H1 (cell line): ENCODE results near the gene ULBP3. TPM values are rescaled to one million over a fixed set of nuclear protein-coding genes. Genes with fewer than 3 reads are reported as not detected.

Source experiments
- CTCF ChIA-PET: fragments of 300-600 bp; sonication (Branson Sonifier 250); formaldehyde crosslinking; loops from one replicate; lab custom pipeline; 2021; ENCODE audit not compliant: partially characterized antibody; lab: Charles Lee
- POLR2A ChIA-PET: fragments of 300-600 bp; sonication (Branson Sonifier 250); formaldehyde crosslinking; loops from one replicate; lab custom pipeline; 2021; ENCODE audit warnings: inconsistent platforms; ENCODE audit not compliant: partially characterized antibody; lab: Charles Lee
- DNase-seq, 2 experiments: peaks; one replicate each; pipeline versions ENCODE4 v3.0.0 to v3.0.0-alpha.2; 2010 to 2022; ENCODE audit warnings: low spot score in 2 of 2, low read depth in 1 of 2, mixed read lengths in 1 of 2
- FAIRE-seq: peaks from 2 replicates; lab custom pipeline; 2011; peaks lifted over from hg19 to GRCh38; lab: Jason Lieb, UNC
- H2AFZ ChIP-seq: 2 replicates; pipeline ENCODE4 v1.8.1; 2012; ENCODE audit warnings: low read length, inconsistent platforms
- H2AK5ac ChIP-seq: 2 replicates; pipeline ENCODE4 v1.6.1; 2013; ENCODE audit warnings: low read depth, low read length
- H2BK120ac ChIP-seq: replicated peaks from 2 replicates; pipeline ENCODE3; 2013; ENCODE audit warnings: low read depth, low read length, inconsistent platforms
- H2BK12ac ChIP-seq: 2 replicates; pipeline ENCODE4 v1.6.1; 2013; ENCODE audit warnings: low read depth, low read length
- H2BK15ac ChIP-seq: 2 replicates; pipeline ENCODE4 v1.6.1; 2013; ENCODE audit warnings: low read length
- H2BK20ac ChIP-seq: 2 replicates; pipeline ENCODE4 v1.6.1; 2013; ENCODE audit warnings: low read length
- H2BK5ac ChIP-seq: 2 replicates; pipeline ENCODE4 v1.6.1; 2013; ENCODE audit warnings: low read depth, low read length
- H3K14ac ChIP-seq: 2 replicates; pipeline ENCODE4 v1.6.1; 2013; ENCODE audit warnings: inconsistent platforms; ENCODE audit not compliant: insufficient read length
- H3K18ac ChIP-seq: 2 replicates; pipeline ENCODE4 v1.6.1; 2013; ENCODE audit warnings: low read length; ENCODE audit errors: extremely low read depth
- H3K23ac ChIP-seq: 2 replicates; pipeline ENCODE4 v1.6.1; 2013; ENCODE audit warnings: inconsistent platforms; ENCODE audit not compliant: insufficient read length
- H3K23me2 ChIP-seq: 2 replicates; pipeline ENCODE4 v1.6.1; 2013; ENCODE audit warnings: low read depth, low read length
- H3K27ac ChIP-seq: 2 replicates; pipeline ENCODE4 v1.6.1; 2011; ENCODE audit warnings: low read depth, low read length, inconsistent platforms
- H3K27me3 ChIP-seq, 4 experiments: replicated peaks in 1 of 4; 1 replicate in 1 of 4; 2 replicates in 3 of 4; pipeline versions ENCODE4 v1.6.1 to v1.8.1; 2011 to 2013; ENCODE audit warnings: low read length in 3 of 4, mild to moderate bottlenecking in 3 of 4, inconsistent platforms in 2 of 4, mixed read lengths in 2 of 4, moderate library complexity in 1 of 4; ENCODE audit not compliant: control insufficient read depth in 3 of 4, insufficient read depth in 3 of 4; ENCODE audit errors: extremely low read depth in 1 of 4
- H3K36me3 ChIP-seq, 4 experiments: 2 replicates each; pipeline versions ENCODE4 v1.6.1 to v1.8.1; 2011 to 2013; ENCODE audit warnings: mild to moderate bottlenecking in 4 of 4, low read length in 3 of 4, moderate library complexity in 2 of 4, control low read depth in 1 of 4, inconsistent platforms in 1 of 4; ENCODE audit not compliant: insufficient read depth in 4 of 4, control insufficient read depth in 2 of 4
- H3K4ac ChIP-seq: replicated peaks from 2 replicates; pipeline ENCODE3; 2013; ENCODE audit warnings: low read length, low read depth, mixed read lengths, inconsistent platforms; ENCODE audit not compliant: insufficient read length
- H3K4me1 ChIP-seq, 4 experiments: replicated peaks in 1 of 4; 1 replicate in 1 of 4; 2 replicates in 3 of 4; pipeline versions ENCODE4 v1.6.1 to v1.8.1; 2011 to 2013; ENCODE audit warnings: low read length in 3 of 4, inconsistent platforms in 2 of 4, mixed read lengths in 1 of 4; ENCODE audit not compliant: insufficient read depth in 4 of 4, control insufficient read depth in 3 of 4
- H3K4me2 ChIP-seq, 2 experiments: 2 replicates each; pipeline versions ENCODE4 v1.6.1 to v1.8.1; 2011 to 2013; ENCODE audit warnings: low read depth in 2 of 2, low read length in 2 of 2, control low read depth in 1 of 2, inconsistent platforms in 1 of 2, mild to moderate bottlenecking in 1 of 2; ENCODE audit not compliant: insufficient read depth in 1 of 2
- H3K4me3 ChIP-seq, 4 experiments: fragments of 200-600, 300-600 bp in 1 of 4; sonication (generic), shearing (Covaris generic), sonication (Bioruptor Twin) in 1 of 4; 2 replicates each; pipeline versions ENCODE4 v1.5.1 to v1.8.1; 2011 to 2016; ENCODE audit warnings: low read length in 4 of 4, low read depth in 3 of 4, control low read depth in 2 of 4, inconsistent platforms in 2 of 4, mild to moderate bottlenecking in 2 of 4, mixed read lengths in 1 of 4, moderate library complexity in 1 of 4; ENCODE audit not compliant: insufficient read depth in 2 of 4; ENCODE audit errors: extremely low read depth in 1 of 4
- H3K56ac ChIP-seq: replicated peaks from 2 replicates; pipeline ENCODE3; 2013; ENCODE audit warnings: low read depth, mild to moderate bottlenecking, mixed read lengths, low read length, inconsistent platforms; ENCODE audit not compliant: insufficient read length
- H3K79me1 ChIP-seq: 2 replicates; pipeline ENCODE4 v1.6.1; 2013; ENCODE audit warnings: low read depth, low read length, control low read depth
- H3K79me2 ChIP-seq, 2 experiments: 2 replicates each; pipeline versions ENCODE4 v1.6.1 to v1.8.1; 2012 to 2013; ENCODE audit warnings: low read length in 2 of 2, mild to moderate bottlenecking in 2 of 2, inconsistent platforms in 1 of 2; ENCODE audit not compliant: insufficient read depth in 2 of 2, control insufficient read depth in 1 of 2
- H3K9ac ChIP-seq, 4 experiments: replicated peaks in 1 of 4; 1 replicate in 1 of 4; 2 replicates in 3 of 4; pipeline versions ENCODE4 v1.6.1 to v1.8.1; 2011 to 2013; ENCODE audit warnings: low read depth in 3 of 4, low read length in 3 of 4, control low read depth in 2 of 4, mild to moderate bottlenecking in 2 of 4, moderate library complexity in 2 of 4, inconsistent platforms in 1 of 4; ENCODE audit errors: extremely low read depth in 1 of 4
- H3K9me3 ChIP-seq, 2 experiments: 2 replicates each; pipeline versions ENCODE4 v1.6.1 to v1.8.1; 2012 to 2013; ENCODE audit warnings: mild to moderate bottlenecking in 2 of 2, moderate library complexity in 2 of 2, control low read depth in 1 of 2, inconsistent platforms in 1 of 2, low read depth in 1 of 2, low read length in 1 of 2, mixed read lengths in 1 of 2; ENCODE audit not compliant: insufficient read depth in 2 of 2
- H4K20me1 ChIP-seq, 2 experiments: replicated peaks in 1 of 2; 2 replicates each; pipeline versions ENCODE3 to v1.8.1; 2011 to 2013; ENCODE audit warnings: inconsistent platforms in 2 of 2, low read length in 2 of 2, mild to moderate bottlenecking in 1 of 2; ENCODE audit not compliant: insufficient read depth in 2 of 2, control insufficient read depth in 1 of 2
- H4K5ac ChIP-seq: 2 replicates; pipeline ENCODE4 v1.6.1; 2013; ENCODE audit warnings: low read length, low read depth, mixed read lengths, inconsistent platforms; ENCODE audit not compliant: insufficient read length
- H4K8ac ChIP-seq: 2 replicates; pipeline ENCODE4 v1.8.0; 2013; ENCODE audit warnings: mild to moderate bottlenecking, moderate library complexity, low read length, inconsistent platforms; ENCODE audit not compliant: insufficient read depth; ENCODE audit errors: extremely low read depth
- H4K91ac ChIP-seq: replicated peaks from 2 replicates; pipeline ENCODE3; 2013; ENCODE audit warnings: low read length, mixed read lengths, inconsistent platforms; ENCODE audit not compliant: insufficient read length
- BACH1 ChIP-seq: IDR thresholded peaks from 2 replicates; pipeline ENCODE4 v1.6.1; 2012; ENCODE audit warnings: low read length, improper control_type of control experiment
- CREB1 ChIP-seq: IDR thresholded peaks from 2 replicates; pipeline ENCODE4 v1.6.1; 2012; ENCODE audit warnings: inconsistent platforms
- EZH2 ChIP-seq: fragments of 200-600 bp; sonication (generic); IDR thresholded peaks from 2 replicates; pipeline ENCODE4 v1.7.1; 2012; ENCODE audit warnings: low read depth, mild to moderate bottlenecking, moderate library complexity, low read length, inconsistent platforms; ENCODE audit not compliant: severe bottlenecking
- KDM4A ChIP-seq: IDR thresholded peaks from one replicate; pipeline ENCODE4 v1.7.1; 2012; ENCODE audit warnings: low read depth, mild to moderate bottlenecking, moderate library complexity, low read length, inconsistent platforms; ENCODE audit not compliant: severe bottlenecking
- SAP30 ChIP-seq: fragments of 300-600 bp; sonication (generic); IDR thresholded peaks from 2 replicates; pipeline ENCODE4 v1.7.1; 2012; ENCODE audit warnings: low read length, moderate library complexity, mild to moderate bottlenecking, inconsistent platforms; ENCODE audit not compliant: insufficient read depth, insufficient replicate concordance
- SP1 ChIP-seq: IDR thresholded peaks from 2 replicates; pipeline ENCODE4 v1.6.1; 2011; ENCODE audit warnings: low read depth, low read length
- TAF1 ChIP-seq: IDR thresholded peaks from 2 replicates; pipeline ENCODE4 v1.6.1; 2011; ENCODE audit warnings: mild to moderate bottlenecking, low read depth, low read length
- TBP ChIP-seq: IDR thresholded peaks from 2 replicates; pipeline ENCODE4 v1.6.1; 2011; ENCODE audit warnings: low read depth, low read length, improper control_type of control experiment
- TCF12 ChIP-seq: IDR thresholded peaks from 2 replicates; pipeline ENCODE4 v1.6.1; 2011; ENCODE audit warnings: low read depth, mild to moderate bottlenecking, low read length
- USF2 ChIP-seq: IDR thresholded peaks from 2 replicates; pipeline ENCODE4 v1.6.1; 2011; ENCODE audit warnings: low read length, improper control_type of control experiment
- YY1 ChIP-seq: IDR thresholded peaks from 2 replicates; pipeline ENCODE4 v1.6.1; 2011; ENCODE audit warnings: low read depth, mild to moderate bottlenecking, low read length
- WGBS, 2 experiments: shearing (Covaris generic) in 1 of 2; methylation state at CpG; one replicate each; pipeline versions ENCODE4 v1.1.6 to v1.1.7; 2013 to 2015; ENCODE audit warnings: low lambda C conversion rate in 2 of 2, mixed read lengths in 2 of 2, inconsistent platforms in 1 of 2, low coverage in 1 of 2, missing lambda C conversion rate in 1 of 2; ENCODE audit not compliant: insufficient replicate concordance in 2 of 2, insufficient coverage in 1 of 2, insufficient read length in 1 of 2; ENCODE audit errors: extremely low coverage in 1 of 2, missing lambda C conversion rate in 1 of 2; 5-methylcytosine and 5-hydroxymethylcytosine counted together
- polyA plus RNA-seq, 7 experiments: library from polyadenylated mRNA; depleted of rRNA in 3 of 7; stranded (reverse) in 5 of 7; unstranded in 2 of 7; fragments of >200 nt in 5 of 7; fragments of 200-250 nt in 2 of 7; gene quantifications; 1 replicate in 5 of 7; 2 replicates in 1 of 7; 4 replicates in 1 of 7; pipeline versions ENCODE4 v1.2.1 to v1.2.3, GENCODE V29; 2011 to 2013; ENCODE audit warnings: missing spikeins in 2 of 7, mixed read lengths in 2 of 7
- total RNA-seq: library from RNA; stranded (reverse); fragmentation: NEBNext Ultra II Directional; extraction: Animal tissue kit (Norgen Biotek cat#: 25700); gene quantifications from 2 replicates; pipeline ENCODE4 v1.2.1, GENCODE V29; 2021

Gene ULBP3
- total and polyA plus RNA-seq, 2 of the 8 experiments (the other 6 are each of a cell fraction or from before 2014, with no cell fraction given) = 1.9 to 4.2 TPM

- DNase-seq (peak in 1 of 2 experiments; percentile 56), FAIRE-seq (no peak)
- no peak overlapping the region for H2BK20ac ChIP-seq
- H3K18ac ChIP-seq = no peak overlapping the region
- peak overlapping the region; percentile 30 to 62 (median 48); a peak in 7 of 8 replicates for H3K4me3 ChIP-seq
- no peaks in the 10 kb centered on the region for H3K79me2 ChIP-seq
- 0 out of 2 replicates have a peak overlapping the region, but pooled peaks have one; percentile 27 for H2BK12ac ChIP-seq
- POLR2A ChIA-PET = no interaction called here
- peaks cover 29 to 59% (median 51%) of the 10 kb centered on the region in 4 experiments for H3K27me3 ChIP-seq
- H4K91ac ChIP-seq = no peak overlapping the region
- no peaks in the 10 kb centered on the region for H3K9me3 ChIP-seq
- no peak overlapping the region for H3K56ac ChIP-seq
- CTCF ChIA-PET = interaction anchor here (1.3 to 1.6 kb wide), 2 partner anchors 31 to 42 kb away, joined by 4 to 5 read pairs; no protein-coding TSS in a partner anchor
- H2AK5ac ChIP-seq = no peak overlapping the region
- H2BK120ac ChIP-seq = no peak overlapping the region
- H3K4me1 ChIP-seq = no peaks in the 10 kb centered on the region
- H3K4me2 ChIP-seq = peak overlapping the region; percentile 65 to 93
- H2AFZ ChIP-seq = peak overlapping the region; percentile 70; the same call in 1 of the 2 replicates
- H3K23ac ChIP-seq = no peak overlapping the region
- H3K36me3 ChIP-seq = no peaks in the 10 kb centered on the region
- WGBS, 2 experiments = 3% methylated on average over 20 of the region's 21 CpGs; no CpG with 5 or more reads in 1 of the 2 experiments
- no peak overlapping the region for H4K5ac ChIP-seq
- H4K20me1 ChIP-seq = no peaks in the 10 kb centered on the region
- no peaks in the 10 kb centered on the region for H3K79me1 ChIP-seq
- no peak overlapping the region for H2BK15ac ChIP-seq
- no peak overlapping the region for H3K9ac ChIP-seq
- H3K4ac ChIP-seq = no peak overlapping the region
- no peak overlapping the region for H3K14ac ChIP-seq
- no peak overlapping the region for H4K8ac ChIP-seq
- no peak overlapping the region for H2BK5ac ChIP-seq
- H3K27ac ChIP-seq = no peak overlapping the region
- TF ChIP-seq TBP = no peak
- TF ChIP-seq TAF1 = no peak
- peak; percentile 79 for TF ChIP-seq EZH2
- TF ChIP-seq CREB1 = no peak
- TF ChIP-seq USF2 = no peak
- no peak for TF ChIP-seq TCF12
- TF ChIP-seq KDM4A = peak; percentile 56
- TF ChIP-seq BACH1 = no peak
- TF ChIP-seq SP1 = no peak
- no peak for TF ChIP-seq YY1
- TF ChIP-seq SAP30 = no peak
- TF ChIP-seq, all 59 proteins: peak for 2
- H3K23me2 ChIP-seq = peaks cover 9% of the 10 kb centered on the region; the same call in 1 of the 2 replicates
These were observed 30.5 kb downstream of the ULBP3 start for GRCh38 chr6:150038202-150039062.
